Measurements from ENCODE around the gene TGM2. TPM values are rescaled to one million over a fixed set of nuclear protein-coding genes. Genes with fewer than 3 reads are reported as not detected.

Gene TGM2
- total RNA-seq, 1 donor from 2014 or later: 5.5 TPM

DNA sequence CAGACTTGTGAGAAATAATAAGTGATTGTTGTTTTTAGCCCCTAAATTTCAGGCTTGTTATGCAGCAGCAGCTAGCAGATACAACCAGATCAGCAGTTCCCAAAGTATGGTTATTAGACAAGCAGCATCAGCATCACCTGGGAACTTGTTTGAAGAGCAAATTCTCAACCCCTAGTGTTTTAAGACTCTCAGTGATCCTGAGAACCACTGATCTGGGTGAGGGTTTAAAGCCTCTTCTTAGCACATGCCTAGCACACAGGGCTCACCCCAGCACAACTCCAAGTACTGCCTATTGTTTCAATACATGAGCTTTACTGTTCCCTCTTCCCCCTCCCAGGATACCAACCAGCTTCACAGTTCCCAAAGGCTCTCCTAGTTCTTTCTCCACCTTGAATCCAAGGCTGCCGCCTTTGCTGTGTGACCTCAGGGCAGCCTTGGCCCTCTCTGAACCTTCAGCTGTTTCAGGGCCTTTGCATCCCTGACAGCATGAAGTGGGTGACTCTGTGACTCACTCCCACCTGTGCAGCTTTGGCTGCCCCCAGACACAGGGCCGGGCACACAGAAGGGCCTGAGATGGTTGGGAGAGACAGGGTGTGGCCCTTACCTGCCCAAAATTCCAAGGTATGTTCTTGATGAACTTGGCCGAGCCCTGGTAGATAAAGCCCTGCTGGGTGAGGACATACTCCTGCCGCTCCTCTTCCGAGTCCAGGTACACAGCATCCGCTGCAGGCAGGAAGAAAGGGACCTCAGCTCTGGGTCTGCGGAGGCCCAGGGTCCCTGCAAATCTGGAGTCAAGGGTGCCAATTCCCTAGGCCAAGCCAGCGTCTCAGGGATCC lies 14.5 kb downstream of the TGM2 start:
- no peak for FAIRE-seq

DNA sequence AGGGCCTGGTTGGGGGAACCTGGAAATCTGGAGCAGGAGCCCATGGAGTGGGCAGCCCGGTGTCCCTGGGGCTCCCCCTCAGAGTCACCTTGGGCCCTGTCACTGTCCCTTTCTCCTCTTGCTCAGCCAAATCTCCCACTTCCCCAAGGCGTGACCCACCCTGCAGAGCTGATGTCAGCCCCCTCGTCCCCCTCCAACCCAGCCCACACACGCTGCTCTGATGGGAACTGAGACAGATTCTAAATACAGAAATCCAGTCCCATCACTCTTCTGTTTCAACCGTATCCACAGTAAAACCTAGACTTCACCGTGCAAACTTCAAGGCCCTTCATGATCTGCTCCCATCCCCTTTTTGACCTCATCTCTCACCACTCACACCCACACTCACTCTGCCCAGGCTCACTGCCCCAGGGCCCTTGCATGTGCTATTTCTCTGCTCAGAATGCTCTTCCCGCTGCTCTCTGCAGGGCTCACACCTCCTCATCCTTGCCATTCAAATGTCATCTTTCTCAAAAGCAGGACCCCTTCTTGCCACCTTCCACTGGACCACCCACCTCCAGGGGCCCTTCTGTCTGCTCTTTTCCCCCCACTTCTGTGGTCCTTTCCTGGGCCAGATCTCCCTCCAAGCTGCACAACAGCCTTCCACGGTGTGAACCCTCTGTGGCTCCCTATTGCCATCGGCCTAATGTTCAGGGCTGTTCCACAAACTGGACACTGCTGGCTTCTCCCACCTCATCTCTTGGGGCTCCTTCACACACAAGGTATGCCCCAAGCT lies 16.6 kb downstream of the TGM2 start:
- Histone ChIP-seq H3K27me3 (ENCODE audit: control insufficient read depth, insufficient read depth, low read length) (no peaks in the 10 kb centered on the region), H3K4me3 (ENCODE audit: low read depth, low read length) (no peak overlapping the region), H3K36me3 (ENCODE audit: control insufficient read depth, insufficient read depth, low read length) (peaks cover 5% of the 10 kb centered on the region)
- no peak for DNase-seq (ENCODE audit: low read depth)
- no peak for FAIRE-seq
- TF ChIP-seq, protein P1, sequence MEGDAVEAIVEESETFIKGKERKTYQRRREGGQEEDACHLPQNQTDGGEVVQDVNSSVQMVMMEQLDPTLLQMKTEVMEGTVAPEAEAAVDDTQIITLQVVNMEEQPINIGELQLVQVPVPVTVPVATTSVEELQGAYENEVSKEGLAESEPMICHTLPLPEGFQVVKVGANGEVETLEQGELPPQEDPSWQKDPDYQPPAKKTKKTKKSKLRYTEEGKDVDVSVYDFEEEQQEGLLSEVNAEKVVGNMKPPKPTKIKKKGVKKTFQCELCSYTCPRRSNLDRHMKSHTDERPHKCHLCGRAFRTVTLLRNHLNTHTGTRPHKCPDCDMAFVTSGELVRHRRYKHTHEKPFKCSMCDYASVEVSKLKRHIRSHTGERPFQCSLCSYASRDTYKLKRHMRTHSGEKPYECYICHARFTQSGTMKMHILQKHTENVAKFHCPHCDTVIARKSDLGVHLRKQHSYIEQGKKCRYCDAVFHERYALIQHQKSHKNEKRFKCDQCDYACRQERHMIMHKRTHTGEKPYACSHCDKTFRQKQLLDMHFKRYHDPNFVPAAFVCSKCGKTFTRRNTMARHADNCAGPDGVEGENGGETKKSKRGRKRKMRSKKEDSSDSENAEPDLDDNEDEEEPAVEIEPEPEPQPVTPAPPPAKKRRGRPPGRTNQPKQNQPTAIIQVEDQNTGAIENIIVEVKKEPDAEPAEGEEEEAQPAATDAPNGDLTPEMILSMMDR (IDR thresholded peaks at IDR 0.05; ENCODE audit: insufficient read depth, low read length, severe bottlenecking): no peak

More for the DNA sequence above, 14.5 kb downstream of the TGM2 start:
- Histone ChIP-seq H3K36me3 (ENCODE audit: control insufficient read depth, insufficient read depth, low read length) (peaks cover 5% of the 10 kb centered on the region), H3K4me3 (ENCODE audit: low read depth, low read length) (no peak overlapping the region), H3K27me3 (ENCODE audit: control insufficient read depth, insufficient read depth, low read length) (no peaks in the 10 kb centered on the region)
- TF ChIP-seq, protein P1 (IDR thresholded peaks at IDR 0.05; ENCODE audit: insufficient read depth, low read length, severe bottlenecking): no peak
- no peak for DNase-seq (ENCODE audit: low read depth)

DNA sequence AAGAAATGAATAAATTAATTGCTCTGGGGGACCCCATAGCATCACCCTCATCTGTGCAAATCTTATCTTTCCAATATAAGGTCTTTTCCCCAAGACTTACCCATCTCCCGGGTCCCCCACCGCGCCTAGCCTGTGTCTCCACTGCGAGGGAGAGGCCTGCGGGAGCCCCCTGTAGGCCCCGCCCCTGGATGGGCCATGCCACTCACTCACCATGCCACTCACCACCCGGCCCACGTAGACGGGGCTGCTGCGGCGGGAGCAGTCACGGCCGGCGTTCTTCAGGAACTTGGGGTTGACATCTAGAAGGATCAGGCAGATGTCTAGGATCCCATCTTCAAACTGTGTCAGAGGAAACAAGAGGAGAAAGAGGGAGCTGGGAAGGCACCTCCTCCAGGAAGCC lies 17.3 kb downstream of the TGM2 start:
- peaks cover 5% of the 10 kb centered on the region for H3K36me3 ChIP-seq (ENCODE audit: control insufficient read depth, insufficient read depth, low read length)

DNA sequence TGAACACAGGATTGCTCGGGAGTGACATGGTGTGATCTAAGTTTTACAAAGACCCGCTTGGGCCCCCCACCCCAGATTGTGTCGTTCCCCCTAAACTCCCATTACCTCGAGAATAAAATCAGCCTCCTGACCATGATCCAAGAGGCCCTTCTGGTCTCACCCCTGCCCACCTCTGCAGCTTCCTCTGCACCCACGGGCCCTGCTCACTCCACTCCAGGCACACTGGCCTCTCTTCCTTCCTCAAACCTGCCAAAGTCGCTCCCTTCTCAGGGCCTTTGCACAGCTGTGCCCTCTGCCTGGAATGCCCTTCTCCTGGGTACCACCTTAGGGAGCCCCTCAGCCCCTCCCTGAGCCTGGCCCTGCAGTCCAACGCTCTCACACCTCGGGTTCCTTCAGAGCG lies 17.9 kb downstream of the TGM2 start:
- no peak overlapping the region for H3K4me3 ChIP-seq (ENCODE audit: low read depth, low read length)
- no peaks in the 10 kb centered on the region for H3K27me3 ChIP-seq (ENCODE audit: control insufficient read depth, insufficient read depth, low read length)
- FAIRE-seq (no peak), DNase-seq (ENCODE audit: low read depth) (no peak)
- TF ChIP-seq, protein P1 (IDR thresholded peaks at IDR 0.05; ENCODE audit: insufficient read depth, low read length, severe bottlenecking): no peak
- H3K36me3 ChIP-seq (ENCODE audit: control insufficient read depth, insufficient read depth, low read length): peaks cover 5% of the 10 kb centered on the region

More for the DNA sequence above, 17.3 kb downstream of the TGM2 start:
- Histone ChIP-seq H3K4me3 (ENCODE audit: low read depth, low read length) (no peak overlapping the region), H3K27me3 (ENCODE audit: control insufficient read depth, insufficient read depth, low read length) (no peaks in the 10 kb centered on the region)
- TF ChIP-seq, protein P1 (IDR thresholded peaks at IDR 0.05; ENCODE audit: insufficient read depth, low read length, severe bottlenecking): no peak
- DNase-seq (ENCODE audit: low read depth): no peak
- FAIRE-seq: no peak

- H3K27me3 ChIP-seq (ENCODE audit: control insufficient read depth, insufficient read depth, low read length): no peaks in the 10 kb centered on the region
- H3K36me3 ChIP-seq (ENCODE audit: control insufficient read depth, insufficient read depth, low read length): peaks cover 5% of the 10 kb centered on the region
- DNase-seq (ENCODE audit: low read depth) (no peak), FAIRE-seq (no peak)
- no peak overlapping the region for H3K4me3 ChIP-seq (ENCODE audit: low read depth, low read length)
- TF ChIP-seq, protein P1 (IDR thresholded peaks at IDR 0.05; ENCODE audit: insufficient read depth, low read length, severe bottlenecking): no peak
These were observed 18.4 kb downstream of the TGM2 start for GRCh38 chr20:38146628-38147027.

Measured in bronchial epithelial cell (primary cell).